Measurements from ENCODE around the gene PMVK. TPM values are rescaled to one million over a fixed set of nuclear protein-coding genes. Genes with fewer than 3 reads are reported as not detected.

PMVK gene
- total RNA-seq, 4 donors from 2014 or later, result 9.0 to 19.8 (median 15.6) TPM

GRCh38 chr1:154906621-154907081, 29.9 kb downstream of the PMVK start:
- peaks cover 0 to 11% (median 0%) of the 10 kb centered on the region in 3 donors for H3K36me3 ChIP-seq
- H3K27me3 ChIP-seq, result no peaks in the 10 kb centered on the region
- H3K4me1 ChIP-seq, result no peaks in the 10 kb centered on the region
- H3K27ac ChIP-seq, result no peak overlapping the region
- no peak for DNase-seq (ENCODE audit: low spot score in 2 of 2)
- TF ChIP-seq EP300 (IDR thresholded peaks at IDR 0.05), result no peak
- peak in 3 of 5 experiments; percentile 12 to 28 (median 14) for TF ChIP-seq CTCF (IDR thresholded peaks at IDR 0.05)
- WGBS, 2 donors, result 79 to 80% methylated on average over 7 of the region's 7 CpGs
- H3K9me3 ChIP-seq, result no peaks in the 10 kb centered on the region
- no peak overlapping the region for H3K4me3 ChIP-seq

GRCh38 chr1:154902938-154903566, 33.5 kb downstream of the PMVK start:
- Histone ChIP-seq H3K27me3 (no peaks in the 10 kb centered on the region), H3K36me3 (no peaks in the 10 kb centered on the region), H3K27ac (no peak overlapping the region), H3K4me3 (no peak overlapping the region), H3K9me3 (no peaks in the 10 kb centered on the region), H3K4me1 (no peaks in the 10 kb centered on the region)
- WGBS, 2 donors, result 31 to 43% methylated on average over 3 of the region's 3 CpGs
- TF ChIP-seq POLR2A (IDR thresholded peaks at IDR 0.05) (no peak), EP300 (IDR thresholded peaks at IDR 0.05) (no peak), CTCF (IDR thresholded peaks at IDR 0.05) (no peak)
- DNase-seq (ENCODE audit: low spot score in 2 of 2), result no peak

- no peak overlapping the region for H3K27ac ChIP-seq
- no peaks in the 10 kb centered on the region for H3K4me1 ChIP-seq
- no peaks in the 10 kb centered on the region for H3K9me3 ChIP-seq
- H3K4me3 ChIP-seq, result no peak overlapping the region
- TF ChIP-seq EP300 (IDR thresholded peaks at IDR 0.05) (no peak), POLR2A (IDR thresholded peaks at IDR 0.05) (no peak), CTCF (IDR thresholded peaks at IDR 0.05) (no peak)
- no peaks in the 10 kb centered on the region for H3K36me3 ChIP-seq
- WGBS, 2 donors, result 83 to 88% methylated on average over 1 of the region's 1 CpG
- H3K27me3 ChIP-seq, result no peaks in the 10 kb centered on the region
- no peak for DNase-seq (ENCODE audit: low spot score in 2 of 2)
Observed at GRCh38 chr1:154901591-154901990, 34.9 kb downstream of the PMVK start.

GRCh38 chr1:154899041-154899440, 37.5 kb downstream of the PMVK start:
- WGBS, 2 donors, result 92% methylated on average over 6 of the region's 6 CpGs
- no peaks in the 10 kb centered on the region for H3K27me3 ChIP-seq
- H3K9me3 ChIP-seq, result no peaks in the 10 kb centered on the region
- TF ChIP-seq POLR2A (IDR thresholded peaks at IDR 0.05) (no peak), CTCF (IDR thresholded peaks at IDR 0.05) (no peak), EP300 (IDR thresholded peaks at IDR 0.05) (no peak)
- peaks cover 0 to 10% (median 0%) of the 10 kb centered on the region in 4 donors for H3K4me1 ChIP-seq
- no peaks in the 10 kb centered on the region for H3K36me3 ChIP-seq
- H3K27ac ChIP-seq, result no peak overlapping the region
- no peak overlapping the region for H3K4me3 ChIP-seq
- no peak for DNase-seq (ENCODE audit: low spot score in 2 of 2)

GRCh38 chr1:154896771-154897286, 39.7 kb downstream of the PMVK start:
- 59 to 72% methylated on average over 10 of the region's 10 CpGs for WGBS, 2 donors
- no peak overlapping the region for H3K4me3 ChIP-seq
- H3K27ac ChIP-seq, result no peak overlapping the region
- TF ChIP-seq EP300 (IDR thresholded peaks at IDR 0.05), result no peak
- TF ChIP-seq CTCF (IDR thresholded peaks at IDR 0.05), result no peak
- TF ChIP-seq POLR2A (IDR thresholded peaks at IDR 0.05), result no peak
- H3K4me1 ChIP-seq, result peaks cover 0 to 10% (median 0%) of the 10 kb centered on the region in 4 donors
- H3K27me3 ChIP-seq, result no peaks in the 10 kb centered on the region
- H3K9me3 ChIP-seq, result no peaks in the 10 kb centered on the region
- no peaks in the 10 kb centered on the region for H3K36me3 ChIP-seq
- no peak for DNase-seq (ENCODE audit: low spot score in 2 of 2)

Data from tibial nerve (tissue), 4 donors.